Superior temporal gyrus (tissue), 1 donor: ENCODE data around the gene HSH2D.
"Not testable (repeated sequence)": the region's sequence is repeated elsewhere in the genome, so short reads cannot be mapped to it uniquely, and the experiment has no call there.

ENCODE experiments used
- DNase-seq: peaks from one replicate; pipeline ENCODE4 v3.0.0-alpha.2; 2016; ENCODE audit errors: extremely low spot score

The HSH2D gene

GRCh38 chr19:16154557-16154956 is 11.1 kb downstream of the HSH2D start:
- no peak for DNase-seq

GRCh38 chr19:16155128-16155527 is 11.6 kb downstream of the HSH2D start:
- DNase-seq = no peak

- DNase-seq = no peak
Observed at GRCh38 chr19:16156904-16157303, 13.4 kb downstream of the HSH2D start.

- no peak for DNase-seq
Observed at GRCh38 chr19:16157601-16158000, 14.1 kb downstream of the HSH2D start.

GRCh38 chr19:16159655-16160054 is 16.2 kb downstream of the HSH2D start:
- DNase-seq = no peak

- DNase-seq = no peak
Observed at GRCh38 chr19:16160445-16160942, 17.0 kb downstream of the HSH2D start.

- no peak for DNase-seq
Observed at GRCh38 chr19:16160943-16161560, 17.6 kb downstream of the HSH2D start.

GRCh38 chr19:16161840-16162239 is 18.4 kb downstream of the HSH2D start:
- peak; percentile 20 for DNase-seq

GRCh38 chr19:16164222-16164890 is 20.9 kb downstream of the HSH2D start:
- no peak for DNase-seq

- DNase-seq = no peak
Observed at GRCh38 chr19:16166417-16166816, 22.9 kb downstream of the HSH2D start.

- no peak for DNase-seq
Observed at GRCh38 chr19:16167055-16167454, 23.6 kb downstream of the HSH2D start.

- DNase-seq = no peak
Observed at GRCh38 chr19:16168465-16169081, 25.1 kb downstream of the HSH2D start.

GRCh38 chr19:16170134-16170533 is 26.6 kb downstream of the HSH2D start:
- no peak for DNase-seq

GRCh38 chr19:16175954-16176353 is 32.5 kb downstream of the HSH2D start:
- no peak for DNase-seq

GRCh38 chr19:16178866-16179265 is 35.4 kb downstream of the HSH2D start:
- DNase-seq = not testable (repeated sequence)

- no peak for DNase-seq
Observed at GRCh38 chr19:16180611-16181010, 37.1 kb downstream of the HSH2D start.

GRCh38 chr19:16184665-16185122 is 41.2 kb downstream of the HSH2D start:
- no peak for DNase-seq

- DNase-seq = peak; percentile 100
Observed at GRCh38 chr19:16185123-16185767, 41.8 kb downstream of the HSH2D start, which contains the start of gene FAM32A. TSS of gene FAM32A (plus strand) at chr19:16185410. CDS start at chr19:16185443, 33 bp downstream.

GRCh38 chr19:16185768-16186123 is 42.3 kb downstream of the HSH2D start:
- DNase-seq = no peak

GRCh38 chr19:16188521-16188920 is 45.0 kb downstream of the HSH2D start:
- no peak for DNase-seq

- no peak for DNase-seq
Observed at GRCh38 chr19:16190198-16190597, 46.7 kb downstream of the HSH2D start.

GRCh38 chr19:16190736-16191135 is 47.3 kb downstream of the HSH2D start:
- DNase-seq = no peak
